Fibroblast of pulmonary artery (primary cell): Measurements from ENCODE around the gene SSB.
"Not testable (repeated sequence)": the region's sequence is repeated elsewhere in the genome, so short reads cannot be mapped to it uniquely, and the experiment has no call there.

ENCODE experiments used
- DNase-seq: peaks from one replicate; pipeline ENCODE4 v3.0.0-alpha.2; 2010; ENCODE audit warnings: low read depth
- H3K4me3 ChIP-seq: replicated peaks from 2 replicates; pipeline ENCODE4 v1.5.1; 2011; ENCODE audit warnings: low read depth, mild to moderate bottlenecking, control low read depth, low read length, moderate library complexity
- CTCF ChIP-seq: IDR thresholded peaks from 2 replicates; pipeline ENCODE4 v1.5.1; 2011; ENCODE audit warnings: mild to moderate bottlenecking, control low read depth, low read length, inconsistent platforms; ENCODE audit errors: missing control alignments

SSB gene

GRCh38 chr2:169803480-169803879, 4.8 kb downstream of the SSB start:
- no peak for TF ChIP-seq CTCF
- H3K4me3 ChIP-seq: no peak overlapping the region
- no peak for DNase-seq

DNA sequence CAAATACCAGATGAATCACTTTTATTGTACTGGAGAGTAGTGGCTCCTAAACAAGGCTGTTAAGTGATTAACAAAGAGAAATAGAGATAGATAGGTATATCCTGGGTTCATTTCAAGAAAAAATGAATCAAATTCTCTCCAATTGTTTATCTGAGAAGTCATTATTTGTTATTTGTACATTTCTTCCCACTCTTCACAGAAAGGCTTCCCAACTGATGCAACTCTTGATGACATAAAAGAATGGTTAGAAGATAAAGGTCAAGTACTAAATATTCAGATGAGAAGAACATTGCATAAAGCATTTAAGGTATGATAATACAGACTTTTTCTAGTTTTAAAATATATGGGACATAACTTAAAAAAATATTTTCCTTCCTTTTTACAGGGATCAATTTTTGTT, 7.9 kb downstream of the SSB start:
- no peak for DNase-seq
- H3K4me3 ChIP-seq: no peak overlapping the region
- TF ChIP-seq CTCF: no peak

DNA sequence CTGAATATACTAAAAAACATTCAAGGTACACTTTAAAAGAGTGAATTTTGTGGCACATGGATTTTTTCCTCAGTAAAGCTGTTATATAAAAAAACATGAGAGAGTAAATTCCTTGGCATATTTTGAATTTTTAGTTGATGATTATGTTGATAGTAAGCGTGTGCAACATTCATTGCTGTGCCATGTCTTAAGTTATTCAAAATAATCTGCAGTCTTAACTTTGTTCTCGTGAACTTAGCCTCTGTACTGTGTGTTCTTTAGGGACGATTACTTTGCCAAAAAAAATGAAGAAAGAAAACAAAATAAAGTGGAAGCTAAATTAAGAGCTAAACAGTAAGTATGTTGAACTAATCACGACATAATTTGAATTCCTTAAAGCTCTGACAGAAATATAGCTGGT, 9.6 kb downstream of the SSB start:
- H3K4me3 ChIP-seq: no peak overlapping the region
- peak; percentile 57 for DNase-seq
- TF ChIP-seq CTCF: no peak

GRCh38 chr2:169815849-169816248, 17.2 kb downstream of the SSB start:
- peak; percentile 76 for DNase-seq
- no peak overlapping the region for H3K4me3 ChIP-seq
- no peak for TF ChIP-seq CTCF

DNA sequence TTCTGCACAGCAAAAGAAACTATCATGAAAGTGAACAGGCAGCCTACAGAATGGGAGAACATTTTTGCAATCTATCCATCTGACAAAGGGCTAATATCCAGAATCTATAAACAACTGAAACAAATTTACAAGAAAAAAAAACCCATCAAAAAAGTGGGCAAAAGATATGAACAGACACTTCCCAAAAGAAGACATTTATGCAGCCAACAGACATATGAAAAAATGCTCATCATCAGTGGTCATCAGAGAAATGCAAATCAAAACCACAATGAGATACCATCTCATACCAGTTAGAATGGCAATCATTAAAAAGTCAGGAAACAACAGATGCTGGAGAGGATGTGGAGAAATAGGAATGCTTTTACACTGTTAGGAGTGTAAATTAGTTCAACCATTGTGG, 18.3 kb downstream of the SSB start:
- not testable (repeated sequence) for DNase-seq

GRCh38 chr2:169817369-169817768, 18.7 kb downstream of the SSB start:
- DNase-seq, H3K4me3 ChIP-seq: not testable (repeated sequence)

More for the DNA sequence above, 18.3 kb downstream of the SSB start:
- not testable (repeated sequence) for H3K4me3 ChIP-seq

DNA sequence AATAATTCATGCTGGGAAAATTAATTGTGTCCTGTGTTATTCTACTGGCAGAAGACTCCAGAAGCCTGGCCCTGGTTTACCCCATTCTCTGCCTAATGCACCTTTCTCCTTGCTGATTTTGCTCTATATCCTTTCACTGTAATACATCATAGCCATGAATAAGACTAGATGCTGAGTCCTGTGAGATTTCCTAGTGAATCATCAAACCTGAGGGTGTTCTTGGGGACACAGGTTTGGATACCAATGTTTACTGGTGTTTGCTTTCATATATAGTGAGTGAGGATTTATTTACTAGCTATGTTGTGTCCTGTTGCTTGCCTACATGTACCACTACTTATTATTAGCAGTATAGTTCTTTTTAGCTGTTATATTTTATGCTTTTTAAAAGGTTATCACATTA, 19.6 kb downstream of the SSB start:
- no peak overlapping the region for H3K4me3 ChIP-seq
- no peak for DNase-seq
- TF ChIP-seq CTCF: no peak

- no peak overlapping the region for H3K4me3 ChIP-seq
- no peak for TF ChIP-seq CTCF
- DNase-seq: peak; percentile 51
These were observed 20.4 kb downstream of the SSB start for GRCh38 chr2:169819106-169819505.

- DNase-seq, H3K4me3 ChIP-seq: not testable (repeated sequence)
These were observed 21.4 kb downstream of the SSB start for GRCh38 chr2:169820101-169820500.
